ENCODE measurements around the gene ADORA1. TPM values are rescaled to one million over a fixed set of nuclear protein-coding genes. Genes with fewer than 3 reads are reported as not detected.

The ADORA1 gene
- total RNA-seq, 5 donors from 2014 or later (not counting 1 experiment from before 2014, with no cell fraction given), result not detected

Other genes starting within 250 kb of the ADORA1 start
- gene RABIF, start 238.6 kb upstream of the ADORA1 start, total RNA-seq, result 10 to 100 TPM in 4 of 5 donors, 1 to 10 TPM in 1; 9.2 to 18.3 (median 15.6) TPM
- 10 to 100 TPM; 18.8 to 22.7 (median 22.0) TPM for gene KLHL12, start 200.5 kb upstream of the ADORA1 start, total RNA-seq
- 10 to 100 TPM; 50.3 to 70.1 (median 53.7) TPM for gene ADIPOR1, start 169.4 kb upstream of the ADORA1 start, total RNA-seq
- gene CYB5R1, start 160.5 kb upstream of the ADORA1 start, total RNA-seq, result 10 to 100 TPM; 37.5 to 44.0 (median 40.0) TPM
- gene TMEM183A, start 120.4 kb upstream of the ADORA1 start, total RNA-seq, result 100 to 1,000 TPM in 2 of 5 donors, 10 to 100 TPM in 3; 67.5 to 124 (median 68.4) TPM
- 1 to 10 TPM in 4 of 5 donors, under 1 TPM in 1; 0.66 to 2.0 (median 1.7) TPM for gene PPFIA4, start 101.2 kb upstream of the ADORA1 start, total RNA-seq
- not detected for gene MYOG, start 41.7 kb upstream of the ADORA1 start, total RNA-seq
- gene MYBPH, start 48.1 kb downstream of the ADORA1 start, total RNA-seq, result not detected
- under 1 TPM in 2 of 5 donors, not detected in 3; 0.20 to 0.30 TPM for gene CHI3L1, start 59.0 kb downstream of the ADORA1 start, total RNA-seq
- 1 to 10 TPM in 2 of 5 donors, under 1 TPM in 2, not detected in 1; 0.12 to 2.3 (median 0.92) TPM for gene CHIT1, start 101.9 kb downstream of the ADORA1 start, total RNA-seq
- gene BTG2, start 177.8 kb downstream of the ADORA1 start, total RNA-seq, result 100 to 1,000 TPM; 172 to 655 (median 186) TPM
- gene FMOD, start 223.4 kb downstream of the ADORA1 start, total RNA-seq, result under 1 TPM in 3 of 5 donors, not detected in 2; 0.13 to 0.41 (median 0.18) TPM

Measured in T-cell (primary cell).